OCI-LY7 (cell line): ENCODE data around the gene DNAH17.

ENCODE experiments used
- EZH2phosphoT487 ChIP-seq: fragments of 200-600 bp; sonication (generic); IDR thresholded peaks from 2 replicates; pipeline ENCODE4 v1.6.1; 2018; ENCODE audit warnings: low read depth, borderline replicate concordance, mild to moderate bottlenecking, mixed run types, antibody characterized with exemption, low read length, moderate library complexity, mixed read lengths
- TF ChIP-seq, protein P1 (sequence below): fragments of 200-600 bp; sonication (generic); conservative IDR thresholded peaks from 2 replicates; pipeline ENCODE4 v1.5.1; 2014; ENCODE audit warnings: mild to moderate bottlenecking, antibody characterized with exemption, low read length, moderate library complexity, mixed read lengths

- TF ChIP-seq, protein P1, sequence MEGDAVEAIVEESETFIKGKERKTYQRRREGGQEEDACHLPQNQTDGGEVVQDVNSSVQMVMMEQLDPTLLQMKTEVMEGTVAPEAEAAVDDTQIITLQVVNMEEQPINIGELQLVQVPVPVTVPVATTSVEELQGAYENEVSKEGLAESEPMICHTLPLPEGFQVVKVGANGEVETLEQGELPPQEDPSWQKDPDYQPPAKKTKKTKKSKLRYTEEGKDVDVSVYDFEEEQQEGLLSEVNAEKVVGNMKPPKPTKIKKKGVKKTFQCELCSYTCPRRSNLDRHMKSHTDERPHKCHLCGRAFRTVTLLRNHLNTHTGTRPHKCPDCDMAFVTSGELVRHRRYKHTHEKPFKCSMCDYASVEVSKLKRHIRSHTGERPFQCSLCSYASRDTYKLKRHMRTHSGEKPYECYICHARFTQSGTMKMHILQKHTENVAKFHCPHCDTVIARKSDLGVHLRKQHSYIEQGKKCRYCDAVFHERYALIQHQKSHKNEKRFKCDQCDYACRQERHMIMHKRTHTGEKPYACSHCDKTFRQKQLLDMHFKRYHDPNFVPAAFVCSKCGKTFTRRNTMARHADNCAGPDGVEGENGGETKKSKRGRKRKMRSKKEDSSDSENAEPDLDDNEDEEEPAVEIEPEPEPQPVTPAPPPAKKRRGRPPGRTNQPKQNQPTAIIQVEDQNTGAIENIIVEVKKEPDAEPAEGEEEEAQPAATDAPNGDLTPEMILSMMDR = no peak
- TF ChIP-seq EZH2phosphoT487 = no peak
Observed at GRCh38 chr17:78556812-78557211, 20.4 kb downstream of the DNAH17 start.
